Measurements from ENCODE around the gene BTBD18. TPM values are rescaled to one million over a fixed set of nuclear protein-coding genes. Genes with fewer than 3 reads are reported as not detected.

BTBD18 gene
- total RNA-seq, 1 experiment from 2014 or later, result 0.09 TPM

GRCh38 chr11:57772562-57772961, 20.9 kb upstream of the BTBD18 start:
- ChIA-PET CTCF (interaction anchor here (1.6 to 1.9 kb wide), 2 partner anchors 11 to 28 kb away, joined by 5 to 14 read pairs; partner anchors contain the start of gene CTNND1), POLR2A (interaction anchor here (0.6 to 1.3 kb wide), 2 partner anchors 9 kb away, joined by 3 to 4 read pairs; no protein-coding TSS in a partner anchor)
- no peak for TF ChIP-seq TP53 (CRISPR knock-in tag; IDR thresholded peaks at IDR 0.05)
- TF ChIP-seq ZBTB43 (CRISPR knock-in tag; IDR thresholded peaks at IDR 0.05), result no peak
- no peak for TF ChIP-seq ZNF138 (CRISPR knock-in tag; conservative IDR thresholded peaks at IDR 0.05)
- no peak for TF ChIP-seq ATF6 (CRISPR knock-in tag; IDR thresholded peaks at IDR 0.05)
- no peak for TF ChIP-seq ZNF425 (CRISPR knock-in tag; conservative IDR thresholded peaks at IDR 0.05)
- no peak for TF ChIP-seq MLX (CRISPR knock-in tag; IDR thresholded peaks at IDR 0.05)
- TF ChIP-seq SMAD4 (CRISPR knock-in tag; IDR thresholded peaks at IDR 0.05), result no peak
- no peak for TF ChIP-seq KAT7 (CRISPR knock-in tag; IDR thresholded peaks at IDR 0.05; ENCODE audit: borderline replicate concordance)
- TF ChIP-seq FOXP4 (CRISPR knock-in tag; IDR thresholded peaks at IDR 0.05), result no peak
- TF ChIP-seq E2F4 (CRISPR knock-in tag; IDR thresholded peaks at IDR 0.05; ENCODE audit: borderline replicate concordance, low read depth), result no peak
- no peak for TF ChIP-seq NFE2L1 (CRISPR knock-in tag; IDR thresholded peaks at IDR 0.05)
- H3K9me3 Mint-ChIP-seq, result no peaks in the 10 kb centered on the region
- H3K27ac Mint-ChIP-seq, result peak overlapping the region; percentile 51; the same call in 1 of the 2 replicates
- peaks cover 61% of the 10 kb centered on the region for H3K4me1 Mint-ChIP-seq
- no peaks in the 10 kb centered on the region for H3K27me3 Mint-ChIP-seq (ENCODE audit: low read depth)
- no peak for ATAC-seq
- peaks cover 5% of the 10 kb centered on the region for H3K36me3 Mint-ChIP-seq
- no peak overlapping the region for H3K4me3 Mint-ChIP-seq
- no peak for DNase-seq (ENCODE audit: low spot score)

- Mint-ChIP-seq H3K4me1 (peaks cover 58% of the 10 kb centered on the region), H3K36me3 (peaks cover 16% of the 10 kb centered on the region), H3K4me3 (no peak overlapping the region), H3K27me3 (ENCODE audit: low read depth) (no peaks in the 10 kb centered on the region), H3K9me3 (peaks cover 4% of the 10 kb centered on the region), H3K27ac (peak overlapping the region; percentile 6; the same call in 1 of the 2 replicates)
- ChIA-PET POLR2A (interaction anchor here (0.7 to 1.3 kb wide), 2 partner anchors 10 kb away, joined by 3 to 4 read pairs; partner anchors contain the start of gene CTNND1), CTCF (interaction anchor here (1.5 to 1.9 kb wide), 3 partner anchors 10 to 29 kb away, joined by 3 to 14 read pairs (median 5); partner anchors contain the start of gene CTNND1)
- ATAC-seq (no peak), DNase-seq (ENCODE audit: low spot score) (no peak)
- TF ChIP-seq NR3C1 (CRISPR knock-in tag; conservative IDR thresholded peaks at IDR 0.05; ENCODE audit: low read depth) (no peak), EMX1 (CRISPR knock-in tag; IDR thresholded peaks at IDR 0.05) (no peak), ZNF423 (CRISPR knock-in tag; IDR thresholded peaks at IDR 0.05) (no peak), CBFB (CRISPR knock-in tag; IDR thresholded peaks at IDR 0.05; ENCODE audit: low read depth) (no peak), ZNF219 (CRISPR knock-in tag; IDR thresholded peaks at IDR 0.05; ENCODE audit: borderline replicate concordance) (no peak), NFE2L1 (CRISPR knock-in tag; IDR thresholded peaks at IDR 0.05) (no peak), SMAD3 (CRISPR knock-in tag; IDR thresholded peaks at IDR 0.05; ENCODE audit: borderline replicate concordance) (no peak), JAZF1 (CRISPR knock-in tag; IDR thresholded peaks at IDR 0.05) (no peak), MXD4 (CRISPR knock-in tag; IDR thresholded peaks at IDR 0.05; ENCODE audit: borderline replicate concordance) (no peak), RELA (CRISPR knock-in tag; IDR thresholded peaks at IDR 0.05; ENCODE audit: borderline replicate concordance) (no peak), PRRX2 (CRISPR knock-in tag; IDR thresholded peaks at IDR 0.05) (no peak), ZNF671 (CRISPR knock-in tag; IDR thresholded peaks at IDR 0.05) (no peak), MYBL2 (CRISPR knock-in tag; IDR thresholded peaks at IDR 0.05) (no peak), FOXP4 (CRISPR knock-in tag; IDR thresholded peaks at IDR 0.05) (no peak), ZNF121 (CRISPR knock-in tag; IDR thresholded peaks at IDR 0.05) (no peak), RORB (CRISPR knock-in tag; IDR thresholded peaks at IDR 0.05) (no peak)
Measured at GRCh38 chr11:57771365-57771764, 19.7 kb upstream of the BTBD18 start.
